T-helper 2 cell treated with Interferon-gamma antibody and Interleukin-4, amounts not matched to agents 5 μg/mL and 100 μg/mL, for 36 hours (primary cell): ENCODE results near the gene SOBP.

Experiments
- DNase-seq: peaks from one replicate; pipeline ENCODE4 v3.0.0; 2021; ENCODE audit warnings: low spot score
- H3K27ac Mint-ChIP-seq: one replicate; pipeline ENCODE4 v1.8.0; 2021; ENCODE audit warnings: mild to moderate bottlenecking, mixed read lengths
- H3K27me3 Mint-ChIP-seq: one replicate; pipeline ENCODE4 v1.8.0; 2021; ENCODE audit warnings: low read depth, mixed read lengths
- H3K36me3 Mint-ChIP-seq: one replicate; pipeline ENCODE4 v1.8.0; 2021; ENCODE audit warnings: low read depth, mixed read lengths
- H3K4me1 Mint-ChIP-seq: one replicate; pipeline ENCODE4 v1.8.0; 2021; ENCODE audit warnings: low read depth, mixed read lengths
- H3K4me3 Mint-ChIP-seq: one replicate; pipeline ENCODE4 v1.8.0; 2022; ENCODE audit warnings: mild to moderate bottlenecking, moderate library complexity, mixed read lengths
- H3K9me3 Mint-ChIP-seq: one replicate; pipeline ENCODE4 v1.8.0; 2021; ENCODE audit warnings: mixed read lengths

The SOBP gene

GRCh38 chr6:107523794-107524193 is 33.9 kb downstream of the SOBP start:
- Mint-ChIP-seq H3K9me3 (no peaks in the 10 kb centered on the region), H3K27me3 (peaks cover 37% of the 10 kb centered on the region), H3K4me3 (no peak overlapping the region), H3K4me1 (no peaks in the 10 kb centered on the region), H3K27ac (no peak overlapping the region), H3K36me3 (no peaks in the 10 kb centered on the region)
- DNase-seq = no peak

GRCh38 chr6:107524626-107525025 is 34.7 kb downstream of the SOBP start:
- Mint-ChIP-seq H3K4me3 (no peak overlapping the region), H3K9me3 (no peaks in the 10 kb centered on the region), H3K27ac (no peak overlapping the region), H3K36me3 (no peaks in the 10 kb centered on the region), H3K4me1 (no peaks in the 10 kb centered on the region), H3K27me3 (peaks cover 34% of the 10 kb centered on the region)
- DNase-seq = no peak

GRCh38 chr6:107531868-107532267 is 42.0 kb downstream of the SOBP start:
- DNase-seq = no peak
- no peak overlapping the region for H3K4me3 Mint-ChIP-seq
- peaks cover 16% of the 10 kb centered on the region for H3K27me3 Mint-ChIP-seq
- no peaks in the 10 kb centered on the region for H3K4me1 Mint-ChIP-seq
- H3K27ac Mint-ChIP-seq = no peak overlapping the region
- H3K36me3 Mint-ChIP-seq = no peaks in the 10 kb centered on the region
- H3K9me3 Mint-ChIP-seq = no peaks in the 10 kb centered on the region

- H3K4me1 Mint-ChIP-seq = no peaks in the 10 kb centered on the region
- H3K27me3 Mint-ChIP-seq = peaks cover 21% of the 10 kb centered on the region
Observed at GRCh38 chr6:107532706-107533105, 42.8 kb downstream of the SOBP start.

GRCh38 chr6:107533415-107534059 is 43.6 kb downstream of the SOBP start:
- peaks cover 24% of the 10 kb centered on the region for H3K27me3 Mint-ChIP-seq
- H3K27ac Mint-ChIP-seq = no peak overlapping the region
- no peaks in the 10 kb centered on the region for H3K4me1 Mint-ChIP-seq
- no peaks in the 10 kb centered on the region for H3K9me3 Mint-ChIP-seq
- no peaks in the 10 kb centered on the region for H3K36me3 Mint-ChIP-seq
- H3K4me3 Mint-ChIP-seq = no peak overlapping the region
- DNase-seq = no peak

More at GRCh38 chr6:107532706-107533105, 42.8 kb downstream of the SOBP start:
- H3K27ac Mint-ChIP-seq = no peak overlapping the region
- no peaks in the 10 kb centered on the region for H3K9me3 Mint-ChIP-seq
- no peaks in the 10 kb centered on the region for H3K36me3 Mint-ChIP-seq
- no peak for DNase-seq
- no peak overlapping the region for H3K4me3 Mint-ChIP-seq

GRCh38 chr6:107534571-107535141 is 44.7 kb downstream of the SOBP start:
- Mint-ChIP-seq H3K9me3 (no peaks in the 10 kb centered on the region), H3K27me3 (peaks cover 34% of the 10 kb centered on the region), H3K27ac (no peak overlapping the region), H3K36me3 (no peaks in the 10 kb centered on the region), H3K4me3 (no peak overlapping the region), H3K4me1 (peaks cover 2% of the 10 kb centered on the region)
- no peak for DNase-seq

- Mint-ChIP-seq H3K4me3 (no peak overlapping the region), H3K27ac (no peak overlapping the region), H3K36me3 (no peaks in the 10 kb centered on the region), H3K4me1 (peaks cover 2% of the 10 kb centered on the region), H3K27me3 (peaks cover 40% of the 10 kb centered on the region), H3K9me3 (no peaks in the 10 kb centered on the region)
- no peak for DNase-seq
Observed at GRCh38 chr6:107535626-107536025, 45.7 kb downstream of the SOBP start.

- no peaks in the 10 kb centered on the region for H3K9me3 Mint-ChIP-seq
- H3K27me3 Mint-ChIP-seq = peaks cover 38% of the 10 kb centered on the region
- H3K36me3 Mint-ChIP-seq = no peaks in the 10 kb centered on the region
- peaks cover 2% of the 10 kb centered on the region for H3K4me1 Mint-ChIP-seq
- no peak overlapping the region for H3K27ac Mint-ChIP-seq
- no peak overlapping the region for H3K4me3 Mint-ChIP-seq
- no peak for DNase-seq
Observed at GRCh38 chr6:107536180-107536961, 46.5 kb downstream of the SOBP start.

- no peak for DNase-seq
- no peak overlapping the region for H3K4me3 Mint-ChIP-seq
- H3K9me3 Mint-ChIP-seq = no peaks in the 10 kb centered on the region
- no peaks in the 10 kb centered on the region for H3K36me3 Mint-ChIP-seq
- H3K27ac Mint-ChIP-seq = no peak overlapping the region
- peaks cover 2% of the 10 kb centered on the region for H3K4me1 Mint-ChIP-seq
- peaks cover 45% of the 10 kb centered on the region for H3K27me3 Mint-ChIP-seq
Observed at GRCh38 chr6:107537559-107537958, 47.6 kb downstream of the SOBP start.

- peaks cover 2% of the 10 kb centered on the region for H3K4me1 Mint-ChIP-seq
- peaks cover 50% of the 10 kb centered on the region for H3K27me3 Mint-ChIP-seq
- H3K4me3 Mint-ChIP-seq = no peak overlapping the region
- no peak overlapping the region for H3K27ac Mint-ChIP-seq
- H3K36me3 Mint-ChIP-seq = no peaks in the 10 kb centered on the region
- no peaks in the 10 kb centered on the region for H3K9me3 Mint-ChIP-seq
- no peak for DNase-seq
Observed at GRCh38 chr6:107538856-107539387, 49.0 kb downstream of the SOBP start.

- H3K27me3 Mint-ChIP-seq = peaks cover 53% of the 10 kb centered on the region
- H3K4me3 Mint-ChIP-seq = no peak overlapping the region
- H3K27ac Mint-ChIP-seq = no peak overlapping the region
- peaks cover 2% of the 10 kb centered on the region for H3K4me1 Mint-ChIP-seq
- no peaks in the 10 kb centered on the region for H3K9me3 Mint-ChIP-seq
- H3K36me3 Mint-ChIP-seq = no peaks in the 10 kb centered on the region
- no peak for DNase-seq
Observed at GRCh38 chr6:107539409-107539808, 49.5 kb downstream of the SOBP start.

GRCh38 chr6:107539849-107540464 is 50.0 kb downstream of the SOBP start:
- no peaks in the 10 kb centered on the region for H3K9me3 Mint-ChIP-seq
- DNase-seq = no peak
- H3K4me3 Mint-ChIP-seq = no peak overlapping the region
- no peak overlapping the region for H3K27ac Mint-ChIP-seq
- no peaks in the 10 kb centered on the region for H3K36me3 Mint-ChIP-seq
- peaks cover 49% of the 10 kb centered on the region for H3K27me3 Mint-ChIP-seq
- H3K4me1 Mint-ChIP-seq = peaks cover 2% of the 10 kb centered on the region

GRCh38 chr6:107540465-107540857 is 50.5 kb downstream of the SOBP start:
- no peaks in the 10 kb centered on the region for H3K9me3 Mint-ChIP-seq
- DNase-seq = no peak
- peaks cover 2% of the 10 kb centered on the region for H3K4me1 Mint-ChIP-seq
- peaks cover 49% of the 10 kb centered on the region for H3K27me3 Mint-ChIP-seq
- no peak overlapping the region for H3K4me3 Mint-ChIP-seq
- H3K36me3 Mint-ChIP-seq = no peaks in the 10 kb centered on the region
- no peak overlapping the region for H3K27ac Mint-ChIP-seq

GRCh38 chr6:107542192-107542668 is 52.3 kb downstream of the SOBP start:
- no peaks in the 10 kb centered on the region for H3K9me3 Mint-ChIP-seq
- peaks cover 7% of the 10 kb centered on the region for H3K4me1 Mint-ChIP-seq
- no peak for DNase-seq
- peaks cover 51% of the 10 kb centered on the region for H3K27me3 Mint-ChIP-seq
- H3K27ac Mint-ChIP-seq = no peak overlapping the region
- no peaks in the 10 kb centered on the region for H3K36me3 Mint-ChIP-seq
- no peak overlapping the region for H3K4me3 Mint-ChIP-seq
